Activated T-helper 1 cell treated with anti-CD3 and anti-CD28 coated beads, Interleukin-12 subunit alpha, Interleukin-12 subunit beta, Interleukin-2, Interleukin-4 antibody, amounts not matched to agents 30 ng/mL and 10 ng/mL and 1 ng/mL, durations not matched to agents 14 hours and 24 hours and 36 hours (primary cell): ENCODE measurements around the gene RAD18. TPM values are rescaled to one million over a fixed set of nuclear protein-coding genes. Genes with fewer than 3 reads are reported as not detected.

ENCODE experiments used
- DNase-seq: peaks from one replicate; pipeline ENCODE4 v3.0.0; 2021; ENCODE audit warnings: low spot score
- H3K27ac Mint-ChIP-seq: one replicate; pipeline ENCODE4 v1.8.0; 2021; ENCODE audit warnings: mild to moderate bottlenecking, mixed read lengths
- H3K27me3 Mint-ChIP-seq: one replicate; pipeline ENCODE4 v1.8.0; 2022; ENCODE audit warnings: mild to moderate bottlenecking, moderate library complexity, mixed read lengths; ENCODE audit not compliant: insufficient read depth
- H3K36me3 Mint-ChIP-seq: one replicate; pipeline ENCODE4 v1.8.0; 2021; ENCODE audit warnings: low read depth, mixed read lengths
- H3K4me1 Mint-ChIP-seq: one replicate; pipeline ENCODE4 v1.8.0; 2021; ENCODE audit warnings: low read depth, mixed read lengths
- H3K4me3 Mint-ChIP-seq: one replicate; pipeline ENCODE4 v1.8.0; 2021; ENCODE audit warnings: mild to moderate bottlenecking, moderate library complexity, mixed read lengths
- H3K9me3 Mint-ChIP-seq: one replicate; pipeline ENCODE4 v1.8.0; 2021; ENCODE audit warnings: mixed read lengths
- intact Hi-C: fragments of 100-400 bp; cut with micrococcal nuclease; formaldehyde crosslinking; loops from one replicate; pipeline ENCODE4 v1.15.1; 2024
- total RNA-seq: library from RNA; stranded (reverse); gene quantifications from 2 replicates; pipeline ENCODE4 v1.2.3, GENCODE V29; 2022

Gene RAD18
- total RNA-seq, 1 donor from 2014 or later = 52.8 TPM

GRCh38 chr3:8856071-8856470 lies 107.2 kb downstream of the RAD18 start:
- Mint-ChIP-seq H3K36me3 (no peaks in the 10 kb centered on the region), H3K9me3 (no peaks in the 10 kb centered on the region), H3K4me3 (no peak overlapping the region), H3K4me1 (no peaks in the 10 kb centered on the region), H3K27me3 (no peaks in the 10 kb centered on the region), H3K27ac (no peak overlapping the region)
- intact Hi-C loops = no loop called here
- DNase-seq = no peak

DNA sequence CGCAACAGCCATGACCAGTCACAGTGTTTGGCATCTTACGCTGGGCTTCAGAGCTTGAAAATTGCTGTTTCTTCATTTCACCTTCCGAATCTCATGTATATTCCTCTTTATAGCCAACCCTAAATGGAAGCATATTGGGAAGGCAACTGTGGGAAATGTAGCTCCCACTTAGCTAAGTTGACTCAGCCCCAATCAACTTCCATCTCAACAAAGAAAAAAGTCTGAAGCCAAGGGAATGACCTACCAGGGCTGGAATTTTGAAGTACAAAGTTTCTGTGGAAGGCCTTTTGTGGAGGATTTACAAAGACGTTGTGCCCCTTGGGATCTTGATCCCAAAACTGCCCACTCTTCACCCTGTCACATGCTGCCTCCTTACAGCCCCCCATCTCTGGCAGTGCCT lies 108.6 kb downstream of the RAD18 start:
- Mint-ChIP-seq H3K4me3 (no peak overlapping the region), H3K27me3 (no peaks in the 10 kb centered on the region), H3K27ac (no peak overlapping the region), H3K36me3 (no peaks in the 10 kb centered on the region), H3K9me3 (no peaks in the 10 kb centered on the region), H3K4me1 (no peaks in the 10 kb centered on the region)
- no peak for DNase-seq
- intact Hi-C loops = no loop called here

DNA sequence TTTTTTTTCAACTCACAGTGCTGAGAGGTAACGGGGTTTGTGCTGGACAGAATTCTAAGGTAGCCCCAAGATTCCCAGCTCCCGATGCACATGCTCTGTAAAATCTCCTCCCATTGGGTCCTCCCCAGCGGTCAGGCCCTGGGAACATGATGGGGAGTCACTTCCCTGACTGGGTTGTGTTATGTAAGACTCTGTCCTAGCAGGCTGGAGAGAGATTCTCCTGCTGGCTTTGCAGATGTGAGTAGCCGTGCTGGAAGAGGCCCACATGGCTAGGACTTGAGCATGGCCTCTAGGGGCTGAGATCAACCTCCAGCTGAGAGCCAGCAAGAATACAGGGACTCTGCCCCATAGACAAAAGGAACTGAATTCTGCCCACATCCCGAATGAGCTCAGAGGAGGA lies 110.2 kb downstream of the RAD18 start:
- H3K36me3 Mint-ChIP-seq = no peaks in the 10 kb centered on the region
- intact Hi-C loops = no loop called here
- H3K4me3 Mint-ChIP-seq = no peak overlapping the region
- H3K27me3 Mint-ChIP-seq = no peaks in the 10 kb centered on the region
- H3K27ac Mint-ChIP-seq = no peak overlapping the region
- DNase-seq = no peak
- H3K9me3 Mint-ChIP-seq = no peaks in the 10 kb centered on the region
- H3K4me1 Mint-ChIP-seq = no peaks in the 10 kb centered on the region

DNA sequence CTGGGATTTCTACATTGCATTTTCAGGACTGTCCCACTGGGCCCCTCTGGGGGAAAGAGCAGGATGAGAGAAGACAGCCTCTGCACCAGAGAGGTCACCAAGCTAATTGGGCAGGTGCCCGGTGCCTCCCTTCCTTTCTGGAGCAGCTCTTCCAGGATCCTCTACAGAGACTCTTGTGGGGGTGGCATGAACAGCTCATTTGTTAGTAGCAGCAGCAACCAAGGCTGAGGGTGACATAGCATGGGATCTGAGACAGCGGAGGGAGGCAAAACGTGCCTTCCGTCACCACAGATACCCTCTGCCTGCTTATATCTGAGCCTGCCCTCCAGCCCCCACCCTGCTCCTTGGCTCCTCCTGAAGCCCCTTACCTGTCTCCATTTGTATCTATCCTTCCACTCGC lies 110.8 kb downstream of the RAD18 start:
- no peak overlapping the region for H3K4me3 Mint-ChIP-seq
- no peak for DNase-seq
- H3K27ac Mint-ChIP-seq = no peak overlapping the region
- H3K27me3 Mint-ChIP-seq = no peaks in the 10 kb centered on the region
- no peaks in the 10 kb centered on the region for H3K4me1 Mint-ChIP-seq
- H3K36me3 Mint-ChIP-seq = no peaks in the 10 kb centered on the region
- H3K9me3 Mint-ChIP-seq = no peaks in the 10 kb centered on the region
- intact Hi-C loops = no loop called here

DNA sequence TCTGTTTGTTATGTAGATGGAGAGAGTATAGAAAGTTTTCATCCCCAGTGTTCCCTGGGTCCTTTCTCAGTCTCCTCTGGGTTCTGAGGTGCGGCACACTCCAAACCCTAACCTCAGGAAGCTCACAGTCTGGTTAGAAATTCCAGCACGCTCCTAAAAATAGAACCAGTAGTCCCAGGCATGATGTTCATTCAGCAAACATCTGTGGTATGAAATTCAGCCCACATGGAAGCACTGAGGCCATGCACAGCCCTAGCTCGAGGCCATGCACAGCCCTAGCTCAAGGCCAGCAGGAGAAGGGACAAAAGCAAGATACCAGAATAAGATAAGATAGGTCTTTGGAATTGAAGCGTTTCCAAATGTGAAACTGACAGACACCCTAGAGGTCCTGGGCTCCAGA lies 111.6 kb downstream of the RAD18 start:
- no peak overlapping the region for H3K4me3 Mint-ChIP-seq
- no peak for DNase-seq
- H3K36me3 Mint-ChIP-seq = peaks cover 2% of the 10 kb centered on the region
- no peak overlapping the region for H3K27ac Mint-ChIP-seq
- H3K9me3 Mint-ChIP-seq = no peaks in the 10 kb centered on the region
- intact Hi-C loops = no loop called here
- no peaks in the 10 kb centered on the region for H3K4me1 Mint-ChIP-seq
- H3K27me3 Mint-ChIP-seq = no peaks in the 10 kb centered on the region

DNA sequence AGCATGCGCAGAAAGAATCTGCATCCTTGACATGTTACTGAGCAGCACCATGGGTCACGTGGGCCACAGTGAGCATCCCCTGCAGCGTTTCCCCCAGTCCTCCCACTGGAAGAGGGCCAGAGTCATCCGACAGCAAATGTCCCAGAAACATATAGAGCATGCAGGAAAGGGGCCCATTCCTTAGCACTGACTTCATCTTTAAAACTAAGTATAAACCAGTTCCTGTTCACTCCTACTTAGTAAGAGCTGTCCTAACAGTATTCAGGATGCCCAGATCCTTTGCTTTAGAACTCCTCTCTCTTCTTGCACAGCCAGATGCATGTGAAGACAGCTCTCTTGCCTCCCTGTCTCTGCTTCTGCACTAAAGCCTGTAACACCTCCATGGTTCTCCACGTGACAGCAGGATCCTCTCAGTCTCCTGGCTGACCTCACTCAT lies 114.6 kb downstream of the RAD18 start:
- Mint-ChIP-seq H3K9me3 (no peaks in the 10 kb centered on the region), H3K4me3 (no peak overlapping the region), H3K27me3 (peaks cover 2% of the 10 kb centered on the region), H3K27ac (no peak overlapping the region), H3K4me1 (no peaks in the 10 kb centered on the region), H3K36me3 (peaks cover 2% of the 10 kb centered on the region)
- DNase-seq = no peak
- intact Hi-C loops = no loop called here

GRCh38 chr3:8847317-8847716 lies 116.0 kb downstream of the RAD18 start:
- Mint-ChIP-seq H3K27ac (no peak overlapping the region), H3K27me3 (peaks cover 2% of the 10 kb centered on the region), H3K4me3 (no peak overlapping the region), H3K4me1 (no peaks in the 10 kb centered on the region), H3K36me3 (peaks cover 2% of the 10 kb centered on the region), H3K9me3 (no peaks in the 10 kb centered on the region)
- intact Hi-C loops = no loop called here
- DNase-seq = no peak

DNA sequence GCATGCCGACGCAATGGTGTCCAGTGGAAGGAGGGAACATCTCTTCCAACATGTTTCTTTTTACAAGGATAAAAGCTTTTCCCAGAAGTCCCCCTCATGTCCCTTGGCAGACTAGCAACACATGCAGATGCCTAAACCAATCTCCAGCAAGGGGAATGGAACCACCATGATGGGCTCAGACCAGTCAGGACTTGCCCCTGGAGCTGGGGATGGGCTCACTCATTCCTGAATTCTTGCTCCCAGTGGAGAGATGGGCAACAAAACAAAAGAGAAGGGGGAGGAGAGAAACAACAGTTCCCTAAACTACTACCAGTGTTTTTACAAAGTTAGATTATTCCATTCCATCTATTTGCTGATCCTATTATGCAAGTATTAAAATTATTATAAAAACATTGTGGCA lies 117.1 kb downstream of the RAD18 start:
- Mint-ChIP-seq H3K27me3 (peaks cover 2% of the 10 kb centered on the region), H3K4me1 (no peaks in the 10 kb centered on the region), H3K27ac (no peak overlapping the region), H3K36me3 (peaks cover 2% of the 10 kb centered on the region), H3K9me3 (no peaks in the 10 kb centered on the region), H3K4me3 (no peak overlapping the region)
- intact Hi-C loops = no loop called here
- DNase-seq = no peak

DNA sequence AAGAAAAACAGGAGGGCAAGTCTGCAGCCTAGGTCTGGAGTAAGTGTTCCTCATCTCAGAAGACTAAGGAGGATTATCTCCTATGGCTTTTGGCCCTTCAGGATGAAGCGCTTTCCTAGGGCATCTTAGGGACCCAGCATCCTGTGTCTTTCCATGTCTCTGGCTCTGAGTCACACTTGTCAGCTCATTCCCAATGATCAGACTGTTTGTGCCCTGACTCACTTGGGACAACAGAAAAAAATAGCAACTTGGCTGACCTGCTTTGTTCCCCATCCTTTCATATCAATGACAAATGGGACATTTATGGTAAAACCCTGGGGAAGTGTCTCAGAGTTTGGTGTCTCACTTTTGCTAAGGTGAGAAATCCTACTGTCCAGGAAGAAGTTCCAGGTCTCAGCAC lies 117.6 kb downstream of the RAD18 start:
- Mint-ChIP-seq H3K9me3 (no peaks in the 10 kb centered on the region), H3K27me3 (peaks cover 2% of the 10 kb centered on the region), H3K27ac (no peak overlapping the region), H3K36me3 (peaks cover 2% of the 10 kb centered on the region), H3K4me1 (no peaks in the 10 kb centered on the region), H3K4me3 (no peak overlapping the region)
- intact Hi-C loops = no loop called here
- DNase-seq = no peak

GRCh38 chr3:8843347-8843746 lies 119.9 kb downstream of the RAD18 start:
- H3K36me3 Mint-ChIP-seq = peaks cover 2% of the 10 kb centered on the region
- no peak for DNase-seq
- intact Hi-C loops = no loop called here
- H3K9me3 Mint-ChIP-seq = no peaks in the 10 kb centered on the region
- H3K27me3 Mint-ChIP-seq = peaks cover 2% of the 10 kb centered on the region
- no peak overlapping the region for H3K27ac Mint-ChIP-seq
- H3K4me3 Mint-ChIP-seq = no peak overlapping the region
- H3K4me1 Mint-ChIP-seq = no peaks in the 10 kb centered on the region

GRCh38 chr3:8842293-8842692 lies 121.0 kb downstream of the RAD18 start:
- no peaks in the 10 kb centered on the region for H3K9me3 Mint-ChIP-seq

GRCh38 chr3:8841472-8841871 lies 121.8 kb downstream of the RAD18 start:
- no peak overlapping the region for H3K4me3 Mint-ChIP-seq

More at GRCh38 chr3:8842293-8842692, 121.0 kb downstream of the RAD18 start:
- Mint-ChIP-seq H3K4me3 (no peak overlapping the region), H3K27ac (no peak overlapping the region), H3K27me3 (peaks cover 2% of the 10 kb centered on the region), H3K4me1 (no peaks in the 10 kb centered on the region), H3K36me3 (peaks cover 2% of the 10 kb centered on the region)
- intact Hi-C loops = no loop called here
- no peak for DNase-seq

GRCh38 chr3:8840556-8840955 lies 122.7 kb downstream of the RAD18 start:
- no peak for DNase-seq
- no peaks in the 10 kb centered on the region for H3K4me1 Mint-ChIP-seq
- no peaks in the 10 kb centered on the region for H3K36me3 Mint-ChIP-seq
- H3K9me3 Mint-ChIP-seq = no peaks in the 10 kb centered on the region
- H3K4me3 Mint-ChIP-seq = no peak overlapping the region
- intact Hi-C loops = no loop called here
- peaks cover 2% of the 10 kb centered on the region for H3K27me3 Mint-ChIP-seq
- no peak overlapping the region for H3K27ac Mint-ChIP-seq

More at GRCh38 chr3:8841472-8841871, 121.8 kb downstream of the RAD18 start:
- Mint-ChIP-seq H3K36me3 (no peaks in the 10 kb centered on the region), H3K9me3 (no peaks in the 10 kb centered on the region), H3K27ac (no peak overlapping the region), H3K4me1 (no peaks in the 10 kb centered on the region), H3K27me3 (peaks cover 2% of the 10 kb centered on the region)
- intact Hi-C loops = no loop called here
- DNase-seq = no peak

GRCh38 chr3:8839607-8840325 lies 123.5 kb downstream of the RAD18 start:
- Mint-ChIP-seq H3K4me3 (no peak overlapping the region), H3K36me3 (no peaks in the 10 kb centered on the region), H3K4me1 (no peaks in the 10 kb centered on the region), H3K27ac (no peak overlapping the region), H3K27me3 (peaks cover 1% of the 10 kb centered on the region), H3K9me3 (no peaks in the 10 kb centered on the region)
- no peak for DNase-seq
- intact Hi-C loops = no loop called here
